ENCODE measurements around the gene REC114.

The REC114 gene

GRCh38 chr15:73570355-73571032 is 127.5 kb downstream of the REC114 start:
- H3K79me2 ChIP-seq (ENCODE audit: insufficient read depth, low read depth): no peaks in the 10 kb centered on the region
- no peaks in the 10 kb centered on the region for H3K27me3 ChIP-seq (ENCODE audit: insufficient read depth, low read depth)
- no peak overlapping the region for H3K4me3 ChIP-seq (IDR thresholded peaks at IDR 0.05; ENCODE audit: insufficient read depth, low read depth, low read length)
- H3K9ac ChIP-seq: no peak overlapping the region
- no peaks in the 10 kb centered on the region for H4K20me1 ChIP-seq (ENCODE audit: insufficient read depth)
- H3K27ac ChIP-seq: no peak overlapping the region
- no peaks in the 10 kb centered on the region for H3K36me3 ChIP-seq (ENCODE audit: insufficient read depth)
- no peaks in the 10 kb centered on the region for H3K4me1 ChIP-seq (ENCODE audit: low read depth, poor library complexity, severe bottlenecking)
- no peak overlapping the region for H3K4me2 ChIP-seq
- no peak for TF ChIP-seq CTCF (conservative IDR thresholded peaks at IDR 0.05; ENCODE audit: low read depth, low read length)
- H2AFZ ChIP-seq (ENCODE audit: low read depth): no peak overlapping the region

- no peak overlapping the region for H2AFZ ChIP-seq (ENCODE audit: low read depth)
- no peak overlapping the region for H3K4me2 ChIP-seq
- H3K4me3 ChIP-seq (IDR thresholded peaks at IDR 0.05; ENCODE audit: insufficient read depth, low read depth, low read length): no peak overlapping the region
- H3K4me1 ChIP-seq (ENCODE audit: low read depth, poor library complexity, severe bottlenecking): no peaks in the 10 kb centered on the region
- no peaks in the 10 kb centered on the region for H3K27me3 ChIP-seq (ENCODE audit: insufficient read depth, low read depth)
- H3K27ac ChIP-seq: no peak overlapping the region
- no peaks in the 10 kb centered on the region for H4K20me1 ChIP-seq (ENCODE audit: insufficient read depth)
- no peaks in the 10 kb centered on the region for H3K79me2 ChIP-seq (ENCODE audit: insufficient read depth, low read depth)
- no peaks in the 10 kb centered on the region for H3K36me3 ChIP-seq (ENCODE audit: insufficient read depth)
- no peak overlapping the region for H3K9ac ChIP-seq
- no peak for TF ChIP-seq CTCF (conservative IDR thresholded peaks at IDR 0.05; ENCODE audit: low read depth, low read length)
Observed at GRCh38 chr15:73571346-73571745, 128.4 kb downstream of the REC114 start.

DNA sequence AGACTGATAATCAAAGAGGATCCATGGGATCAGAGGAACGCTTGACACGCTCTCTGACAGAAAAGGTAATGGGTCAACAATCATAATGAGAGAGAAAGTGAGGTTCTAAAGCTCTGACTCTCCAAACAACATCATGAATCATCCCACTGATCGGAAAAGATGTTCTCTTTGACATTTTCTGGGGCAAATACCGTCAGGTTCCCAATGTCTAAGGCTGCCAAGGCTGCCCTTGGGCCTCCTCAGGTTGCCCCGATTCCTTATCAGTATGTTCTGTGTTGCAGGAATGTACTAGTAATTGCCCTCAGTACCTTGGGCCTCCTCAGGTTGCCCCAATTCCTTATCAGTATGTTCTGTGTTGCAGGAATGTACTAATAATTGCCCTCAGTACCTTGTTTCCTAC is 129.3 kb downstream of the REC114 start:
- no peaks in the 10 kb centered on the region for H4K20me1 ChIP-seq (ENCODE audit: insufficient read depth)

GRCh38 chr15:73573037-73573436 is 130.1 kb downstream of the REC114 start:
- TF ChIP-seq CTCF (conservative IDR thresholded peaks at IDR 0.05; ENCODE audit: low read depth, low read length): no peak
- Histone ChIP-seq H3K4me3 (IDR thresholded peaks at IDR 0.05; ENCODE audit: insufficient read depth, low read depth, low read length) (no peak overlapping the region), H3K27me3 (ENCODE audit: insufficient read depth, low read depth) (no peaks in the 10 kb centered on the region), H3K4me1 (ENCODE audit: low read depth, poor library complexity, severe bottlenecking) (no peaks in the 10 kb centered on the region), H3K9ac (no peak overlapping the region), H3K79me2 (ENCODE audit: insufficient read depth, low read depth) (no peaks in the 10 kb centered on the region), H4K20me1 (ENCODE audit: insufficient read depth) (no peaks in the 10 kb centered on the region), H3K4me2 (no peak overlapping the region), H3K27ac (no peak overlapping the region), H2AFZ (ENCODE audit: low read depth) (no peak overlapping the region), H3K36me3 (ENCODE audit: insufficient read depth) (no peaks in the 10 kb centered on the region)

More for the DNA sequence above, 129.3 kb downstream of the REC114 start:
- H3K27me3 ChIP-seq (ENCODE audit: insufficient read depth, low read depth): no peaks in the 10 kb centered on the region
- H3K27ac ChIP-seq: no peak overlapping the region
- H3K4me3 ChIP-seq (IDR thresholded peaks at IDR 0.05; ENCODE audit: insufficient read depth, low read depth, low read length): no peak overlapping the region
- TF ChIP-seq CTCF (conservative IDR thresholded peaks at IDR 0.05; ENCODE audit: low read depth, low read length): no peak
- no peak overlapping the region for H2AFZ ChIP-seq (ENCODE audit: low read depth)
- no peaks in the 10 kb centered on the region for H3K79me2 ChIP-seq (ENCODE audit: insufficient read depth, low read depth)
- H3K4me2 ChIP-seq: no peak overlapping the region
- H3K4me1 ChIP-seq (ENCODE audit: low read depth, poor library complexity, severe bottlenecking): no peaks in the 10 kb centered on the region
- no peaks in the 10 kb centered on the region for H3K36me3 ChIP-seq (ENCODE audit: insufficient read depth)
- H3K9ac ChIP-seq: no peak overlapping the region
